HG03097 (cell line): Measurements from ENCODE around the gene EPC2.
"Not testable (repeated sequence)": the region's sequence is repeated elsewhere in the genome, so short reads cannot be mapped to it uniquely, and the experiment has no call there.

ENCODE experiments used
- ATAC-seq: cut with Tn5 transposase; IDR thresholded peaks from one replicate; pipeline ENCODE4 v1.9.1; 2021; ENCODE audit not compliant: unreplicated experiment, low FRiP score

The EPC2 gene

GRCh38 chr2:148667113-148667836, 22.7 kb downstream of the EPC2 start:
- ATAC-seq, result no peak

- ATAC-seq, result no peak
These were observed 26.2 kb downstream of the EPC2 start for GRCh38 chr2:148670773-148671172.

- no peak for ATAC-seq
These were observed 29.8 kb downstream of the EPC2 start for GRCh38 chr2:148674063-148675020.

DNA sequence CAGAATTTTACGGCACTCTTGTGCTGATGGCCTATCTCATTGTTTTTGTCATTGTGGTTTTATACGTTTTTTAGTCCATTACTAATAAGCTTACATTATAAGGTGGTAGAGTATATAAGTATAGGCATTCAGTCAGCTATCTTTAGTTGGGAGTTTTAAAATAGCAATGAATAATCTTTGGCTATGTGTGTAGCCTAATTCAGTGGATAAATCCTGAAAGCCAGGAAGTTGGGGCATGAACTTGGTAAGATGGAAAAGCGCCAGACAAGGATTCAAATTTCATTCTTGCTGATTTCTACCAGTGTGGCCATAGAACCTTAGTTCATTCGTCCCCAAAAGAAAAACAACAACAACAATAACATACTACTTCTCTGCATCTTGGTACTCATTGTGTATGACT, 31.2 kb downstream of the EPC2 start:
- ATAC-seq, result no peak

DNA sequence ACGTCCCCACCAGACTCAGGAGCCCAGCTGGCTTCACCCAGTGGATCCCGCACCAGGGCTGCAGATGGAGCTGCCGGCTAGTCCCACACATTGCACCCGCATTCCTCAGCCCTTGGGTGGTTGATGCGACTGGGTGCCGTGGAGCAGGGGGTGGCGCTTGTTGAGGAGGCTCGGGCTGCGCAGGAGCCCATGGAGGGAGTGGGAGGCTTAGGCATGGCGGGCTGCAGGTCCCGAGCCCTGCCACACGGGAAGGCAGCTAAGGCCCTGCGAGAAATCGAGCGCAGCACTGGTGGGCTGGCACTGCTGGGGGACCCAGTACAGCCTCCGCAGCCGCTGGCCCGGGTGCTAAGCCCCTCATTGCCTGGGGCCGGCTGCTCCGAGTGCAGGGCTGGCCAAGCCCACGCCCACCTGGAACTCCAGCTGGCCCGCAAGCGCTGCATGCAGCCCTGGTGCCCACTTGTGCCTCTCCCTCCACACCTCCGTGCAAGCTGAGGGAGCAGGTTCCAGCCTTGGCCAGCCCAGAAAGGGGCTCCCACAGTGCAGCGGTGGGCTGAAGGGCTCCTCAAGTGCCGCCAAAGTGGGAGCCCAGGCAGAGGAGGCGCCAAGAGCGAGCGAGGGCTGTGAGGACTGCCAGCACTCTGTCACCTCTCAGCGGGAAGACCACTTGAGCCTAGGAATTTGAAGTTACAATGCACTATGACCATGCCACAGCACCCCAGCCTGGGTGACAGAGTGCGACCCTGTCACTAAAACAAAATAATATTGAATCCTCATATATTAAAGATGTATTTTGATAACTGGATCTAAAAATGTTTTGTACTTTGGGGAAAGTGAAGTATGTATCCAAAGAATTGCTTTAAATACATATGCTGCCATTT, 34.0 kb downstream of the EPC2 start:
- ATAC-seq, result not testable (repeated sequence)

DNA sequence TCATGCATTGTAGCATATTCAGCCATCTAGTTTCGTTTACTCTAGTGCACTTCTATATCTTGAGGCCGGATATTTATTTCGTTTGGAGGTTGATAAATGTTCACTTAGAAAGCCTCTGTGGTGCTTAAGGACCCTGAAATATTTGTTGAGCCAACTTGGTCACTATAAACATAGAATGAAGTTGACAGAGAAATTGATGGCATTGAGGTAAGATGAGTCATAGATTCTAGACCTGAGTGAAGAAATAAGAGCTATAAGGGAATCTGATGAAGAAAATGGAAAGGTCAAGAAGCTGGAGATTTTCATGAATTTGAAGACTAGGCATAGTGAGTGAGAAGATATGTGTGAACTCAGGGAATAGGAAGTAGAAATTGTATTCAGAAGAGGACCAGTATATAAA, 35.9 kb downstream of the EPC2 start:
- ATAC-seq, result no peak

DNA sequence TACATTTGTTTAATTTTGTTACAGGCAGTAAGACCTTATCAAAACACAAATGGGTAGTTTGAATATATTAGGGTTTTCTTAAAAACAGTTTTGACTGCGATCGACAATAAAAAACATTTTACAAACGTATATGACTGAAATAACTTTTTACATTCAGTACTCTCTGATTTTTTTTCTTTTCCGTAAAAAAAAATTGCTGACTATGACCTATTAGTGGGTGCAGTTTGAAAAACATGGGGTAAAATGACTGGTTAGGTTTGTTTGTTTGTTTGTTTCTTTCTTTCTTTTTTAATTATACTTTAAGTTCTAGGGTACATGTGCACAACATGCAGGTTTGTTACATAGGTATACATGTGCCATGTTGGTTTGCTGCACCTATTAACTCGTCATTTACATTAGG, 36.9 kb downstream of the EPC2 start:
- ATAC-seq, result no peak

GRCh38 chr2:148681862-148682261, 37.3 kb downstream of the EPC2 start:
- not testable (repeated sequence) for ATAC-seq

- no peak for ATAC-seq
These were observed 40.0 kb downstream of the EPC2 start for GRCh38 chr2:148684507-148684906.

DNA sequence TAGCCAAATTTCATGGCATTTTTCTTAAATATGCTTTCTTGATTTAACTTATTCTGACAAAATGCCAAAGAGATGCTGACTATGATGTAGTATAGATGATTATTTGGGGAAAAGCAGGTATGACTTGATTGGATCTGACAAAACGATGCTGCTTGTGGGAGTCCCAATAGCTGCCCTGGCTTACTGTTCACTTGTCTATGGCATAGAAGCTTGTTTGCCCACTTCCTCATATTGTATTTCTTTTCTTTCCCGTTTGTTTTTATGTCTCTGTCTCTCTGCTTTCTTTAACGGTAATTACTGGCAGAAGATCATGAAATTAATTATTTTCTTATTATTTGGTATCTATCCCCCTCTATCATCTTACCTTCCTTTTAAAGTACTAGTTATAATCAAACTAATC, 43.0 kb downstream of the EPC2 start:
- no peak for ATAC-seq

GRCh38 chr2:148688011-148688410, 43.5 kb downstream of the EPC2 start:
- ATAC-seq, result not testable (repeated sequence)

GRCh38 chr2:148696985-148697384, 52.4 kb downstream of the EPC2 start:
- no peak for ATAC-seq

DNA sequence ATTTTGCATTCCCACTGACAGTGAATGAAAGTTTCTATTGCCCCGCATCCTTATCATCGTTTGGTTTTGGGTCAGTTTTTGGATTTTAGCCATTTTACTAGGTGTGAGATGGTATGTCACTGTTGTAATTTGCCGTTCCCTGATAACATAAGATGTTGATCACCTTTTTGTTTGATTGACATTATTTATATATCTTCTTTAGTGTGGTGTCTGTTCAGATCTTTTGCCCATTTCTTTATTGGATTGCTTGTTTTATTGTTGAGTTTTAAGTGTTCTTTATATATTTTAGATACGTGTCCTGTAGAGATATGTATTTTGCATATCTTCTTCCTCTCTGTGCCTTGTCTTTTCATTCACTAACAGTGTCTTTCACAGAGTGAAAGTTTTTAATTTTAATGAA, 55.3 kb downstream of the EPC2 start:
- ATAC-seq, result no peak

- no peak for ATAC-seq
These were observed 56.5 kb downstream of the EPC2 start for GRCh38 chr2:148701039-148701438.

GRCh38 chr2:148701877-148702276, 57.3 kb downstream of the EPC2 start:
- ATAC-seq, result no peak

DNA sequence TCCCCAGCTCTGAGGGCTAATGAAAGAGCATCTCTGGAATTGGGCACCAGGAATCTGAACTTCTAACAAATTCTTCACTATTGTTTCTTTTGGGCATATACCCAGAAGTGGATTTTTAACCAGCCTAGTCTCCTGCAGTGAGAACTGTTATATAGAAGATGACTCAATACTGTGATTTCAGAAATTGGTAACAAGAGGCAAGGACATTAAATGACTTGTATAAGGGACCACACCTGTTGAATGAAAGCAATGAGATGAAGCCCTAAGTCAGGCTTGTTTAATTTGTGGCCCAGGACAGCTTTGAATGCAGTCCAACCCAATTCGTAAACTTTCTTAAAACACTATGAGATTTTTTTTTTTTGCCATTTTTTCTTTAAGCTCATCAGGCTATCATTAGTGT, 57.9 kb downstream of the EPC2 start:
- no peak for ATAC-seq

- ATAC-seq, result no peak
These were observed 59.7 kb downstream of the EPC2 start for GRCh38 chr2:148704247-148704646.

DNA sequence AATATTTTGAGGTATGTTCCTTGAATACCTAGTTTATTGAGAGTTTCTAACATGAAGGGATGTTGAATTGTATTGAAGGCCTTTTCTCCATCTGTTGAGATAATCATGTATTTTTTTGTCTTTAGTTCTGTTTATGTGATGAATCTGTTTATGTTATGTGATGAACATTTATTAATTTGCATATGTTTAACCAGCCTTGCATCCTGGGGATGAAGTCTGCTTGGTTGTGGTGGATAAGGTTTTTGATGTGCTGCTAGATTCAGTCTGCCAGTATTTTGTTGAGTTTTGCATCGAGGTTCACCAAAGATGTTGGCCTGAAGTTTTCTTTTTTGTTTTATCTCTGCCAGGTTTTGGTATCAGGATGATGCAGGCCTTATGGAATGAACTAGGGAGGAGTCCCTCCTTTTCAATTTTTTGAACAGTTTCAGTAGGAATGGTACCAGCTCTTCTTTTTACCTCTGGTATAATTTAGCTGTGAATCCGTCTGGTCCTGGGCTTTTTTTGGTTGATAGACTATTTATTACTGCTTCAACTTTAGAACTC, 71.9 kb downstream of the EPC2 start:
- no peak for ATAC-seq

- ATAC-seq, result no peak
These were observed 73.5 kb downstream of the EPC2 start for GRCh38 chr2:148718039-148718438.

GRCh38 chr2:148719195-148719749, 74.7 kb downstream of the EPC2 start:
- ATAC-seq, result no peak
